Amniotic epithelial cell (primary cell): ENCODE data around the gene TTC32.

Experiments
- DNase-seq: peaks from one replicate; pipeline ENCODE4 v3.0.0-alpha.2; 2010; ENCODE audit warnings: low read depth

The TTC32 gene

DNA sequence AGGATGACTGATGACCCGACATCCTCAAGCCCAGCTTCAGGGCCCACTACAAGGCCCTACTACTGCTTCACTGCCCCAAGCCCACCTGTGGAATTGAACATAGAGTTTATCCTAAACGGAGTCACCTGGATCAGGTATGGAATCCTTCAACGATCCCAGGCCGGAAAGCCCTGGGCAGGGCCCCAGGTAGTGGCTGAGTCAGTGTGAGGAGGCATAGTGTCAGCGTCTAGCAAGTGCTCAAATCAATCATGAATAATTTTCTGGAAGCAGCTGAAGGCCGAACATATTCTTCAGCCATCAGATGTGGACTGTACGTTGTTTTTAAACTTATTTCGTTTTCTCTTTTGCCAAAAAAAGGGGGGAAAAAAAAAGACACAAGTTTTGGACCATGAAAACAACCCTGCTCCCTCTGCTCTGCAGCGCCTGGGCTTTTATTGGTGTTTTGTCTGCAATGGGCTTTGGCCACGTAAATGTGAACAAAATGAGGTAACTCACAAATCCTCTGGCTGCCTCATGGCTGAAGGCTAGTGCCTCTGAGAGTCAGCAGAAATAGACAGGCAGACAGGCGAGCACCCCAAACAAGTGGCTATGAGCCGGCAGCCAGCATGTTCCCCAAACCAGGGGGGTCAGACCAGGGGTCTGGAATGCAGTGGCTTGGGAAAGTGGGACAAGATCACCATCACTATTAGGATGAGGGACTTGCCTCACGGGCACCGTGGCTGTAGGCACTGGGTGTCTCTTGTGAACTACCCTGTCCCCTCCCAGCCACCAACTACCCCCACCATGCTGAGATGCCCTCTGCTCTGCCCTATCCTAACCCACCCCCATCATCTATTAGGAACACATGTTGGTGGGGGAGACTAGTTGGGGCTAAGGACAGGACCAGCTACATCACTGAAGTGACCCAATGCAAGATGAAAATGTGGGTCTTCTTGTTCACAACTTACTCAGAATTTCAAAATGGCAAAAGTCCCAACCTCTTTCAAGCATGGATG is 51.4 kb downstream of the TTC32 start:
- no peak for DNase-seq

DNA sequence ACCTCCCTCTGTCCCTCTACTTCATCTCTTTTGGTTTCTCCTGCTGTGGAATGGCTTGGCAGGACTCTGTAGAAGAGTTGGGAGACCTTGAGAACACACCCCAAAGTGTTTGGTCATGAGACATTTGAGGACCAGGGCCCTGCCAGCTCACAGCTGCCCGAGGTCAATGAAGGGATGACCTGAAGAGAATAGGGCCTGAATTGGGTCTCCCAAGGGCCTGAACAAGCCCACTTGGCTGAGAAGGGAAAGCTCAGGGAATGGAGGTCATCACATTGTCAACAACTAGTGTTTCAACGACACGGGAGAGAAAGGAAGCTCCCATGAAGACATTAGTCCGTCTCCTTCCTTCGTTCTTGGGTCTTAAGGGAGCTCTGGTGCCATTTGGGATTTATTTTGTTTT is 52.8 kb downstream of the TTC32 start:
- DNase-seq = no peak

DNA sequence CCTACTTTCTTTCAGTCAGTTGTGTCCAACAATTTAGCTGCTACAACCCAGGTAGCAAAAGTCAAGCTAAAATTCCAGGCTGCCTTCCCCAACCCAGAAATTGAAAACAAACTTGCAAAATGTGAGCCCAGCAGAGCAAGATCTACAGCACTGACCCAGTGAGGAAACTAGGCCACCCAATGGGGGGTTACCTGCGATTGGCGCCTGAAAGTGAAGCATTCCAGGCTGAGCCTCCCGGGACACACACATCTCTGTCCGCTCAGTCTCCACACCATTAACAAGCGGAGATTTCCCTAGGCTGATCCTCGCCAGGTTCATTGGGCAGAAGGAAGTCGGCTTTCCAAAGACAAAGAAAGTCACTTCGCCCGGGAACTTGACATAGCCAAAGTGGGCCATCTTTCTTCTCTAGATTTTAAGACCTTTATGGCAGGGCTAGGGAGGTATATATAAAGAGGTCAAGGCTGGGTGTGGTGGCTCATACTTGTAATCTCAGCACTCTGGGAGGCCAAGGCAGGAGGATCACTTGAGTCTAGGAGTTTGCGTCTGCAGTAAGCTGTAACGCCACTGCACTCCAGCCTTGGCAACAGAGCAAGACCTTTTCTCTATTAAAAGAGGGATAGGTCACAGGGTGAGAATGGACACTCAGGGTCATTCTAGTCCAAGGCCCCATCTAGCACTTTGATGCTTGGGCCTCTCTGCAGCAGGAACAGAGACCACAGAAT is 53.6 kb downstream of the TTC32 start:
- DNase-seq = no peak

DNA sequence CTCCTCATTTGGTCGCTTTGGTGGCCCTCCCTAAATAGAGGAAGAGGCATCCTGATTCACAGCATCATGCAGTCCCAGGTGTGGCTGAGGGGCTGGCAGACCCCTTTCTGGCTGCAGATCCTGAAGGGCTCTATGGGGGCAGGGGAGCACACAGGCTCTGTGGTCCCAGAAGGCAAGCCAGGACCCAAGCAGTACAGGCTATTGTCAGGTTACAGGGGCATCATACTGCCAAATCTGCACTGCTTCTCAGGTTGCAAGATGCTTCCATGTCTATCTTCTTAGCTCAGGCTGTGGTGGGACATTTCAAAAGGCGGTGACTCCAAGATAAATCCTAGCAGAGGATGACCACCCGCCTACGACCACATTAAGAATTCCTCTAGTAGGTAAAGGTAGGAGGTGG is 54.3 kb downstream of the TTC32 start:
- no peak for DNase-seq
